HepG2 (cell line): ENCODE measurements around the gene ZNF586. TPM values are rescaled to one million over a fixed set of nuclear protein-coding genes. Genes with fewer than 3 reads are reported as not detected.

Experiments used
- ATAC-seq: fragments of 200-7000 bp; cut with Tn5 transposase; 3 replicates; pipeline ENCODE4 v1.9.1; 2020; ENCODE audit warnings: mild to moderate bottlenecking, moderate library complexity
- BruUV-seq: library from RNA; stranded (reverse); fragments of 400-500 nt; replicated peaks from 2 replicates; lab custom pipeline; 2021; lab: Mats Ljungman, UMichigan
- CTCF ChIA-PET: fragments of 300-600 bp; formaldehyde crosslinking; extraction: SDS; loops from one replicate; lab custom pipeline; 2021; ENCODE audit warnings: low total read pairs, inconsistent platforms, low intra/inter-chr PET ratio; lab: Yijun Ruan, JAX
- POLR2A ChIA-PET: fragments of 350-600 bp; sonication (Branson Sonifier 250); formaldehyde crosslinking; loops from one replicate; lab custom pipeline; 2020; ENCODE audit warnings: antibody characterized with exemption, inconsistent platforms; lab: Yijun Ruan, JAX
- DNase-seq: peaks from one replicate; pipeline ENCODE4 v3.0.0-alpha.2; 2015; ENCODE audit warnings: low spot score
- FAIRE-seq: peaks from 3 replicates; lab custom pipeline; 2011; peaks lifted over from hg19 to GRCh38; lab: Jason Lieb, UNC
- H2AFZ ChIP-seq: one replicate; pipeline ENCODE4 v1.6.1; 2011; ENCODE audit warnings: low read length, inconsistent platforms
- H3K27ac ChIP-seq: fragments of 300-600 bp; 3 replicates; pipeline ENCODE4 v1.8.0; 2011; ENCODE audit warnings: mixed run types, mild to moderate bottlenecking, mixed read lengths, low read length, inconsistent platforms; ENCODE audit not compliant: insufficient read depth; ENCODE audit errors: extremely low read length
- H3K27me3 ChIP-seq, 2 experiments: fragments of 200-600 bp in 1 of 2; 2 replicates in 1 of 2; 3 replicates in 1 of 2; pipeline versions ENCODE4 v1.6.0 to v1.8.0; 2011; ENCODE audit warnings: low read length in 2 of 2, mild to moderate bottlenecking in 2 of 2, moderate library complexity in 2 of 2, inconsistent platforms in 1 of 2; ENCODE audit not compliant: insufficient read depth in 2 of 2, control insufficient read depth in 1 of 2
- H3K36me3 ChIP-seq, 2 experiments: fragments of 200-600 bp in 1 of 2; replicated peaks in 1 of 2; 2 replicates in 1 of 2; 3 replicates in 1 of 2; pipeline versions ENCODE4 v1.5.1 to v1.8.0; 2011; ENCODE audit warnings: low read length in 2 of 2, inconsistent platforms in 1 of 2; ENCODE audit not compliant: insufficient read depth in 2 of 2, control insufficient read depth in 1 of 2
- H3K4me1 ChIP-seq: 2 replicates; pipeline ENCODE4 v1.5.1; 2012; ENCODE audit warnings: low read length, inconsistent platforms; ENCODE audit not compliant: insufficient read depth
- H3K4me2 ChIP-seq: 2 replicates; pipeline ENCODE4 v1.6.0; 2011; ENCODE audit warnings: low read depth, low read length, inconsistent platforms
- H3K4me3 ChIP-seq, 3 experiments: fragments of 200-600 bp in 1 of 3; sonication (generic), shearing (Covaris generic) in 1 of 3; replicated peaks in 1 of 3; 2 replicates each; pipeline ENCODE4 v1.5.1; 2011 to 2016; ENCODE audit warnings: low read length in 3 of 3, inconsistent platforms in 2 of 3, low read depth in 2 of 3, mild to moderate bottlenecking in 2 of 3, control low read depth in 1 of 3, mixed read lengths in 1 of 3; ENCODE audit not compliant: insufficient read depth in 1 of 3
- H3K79me2 ChIP-seq: one replicate; pipeline ENCODE4 v1.6.1; 2011; ENCODE audit warnings: low read length, inconsistent platforms; ENCODE audit not compliant: insufficient read depth
- H3K9ac ChIP-seq: 2 replicates; pipeline ENCODE4 v1.6.0; 2011; ENCODE audit warnings: mild to moderate bottlenecking, low read depth, low read length, inconsistent platforms; ENCODE audit not compliant: insufficient read depth
- H3K9me3 ChIP-seq: 2 replicates; pipeline ENCODE4 v1.5.1; 2012; ENCODE audit warnings: mild to moderate bottlenecking, low read length
- H4K20me1 ChIP-seq: 2 replicates; pipeline ENCODE4 v1.6.0; 2011; ENCODE audit warnings: inconsistent platforms, mild to moderate bottlenecking, low read length, moderate library complexity; ENCODE audit not compliant: insufficient read depth
- MAFF ChIP-seq: IDR thresholded peaks from 2 replicates; pipeline ENCODE4 v1.6.1; 2011; ENCODE audit warnings: low read depth, low read length, improper control_type of control experiment
- MAFK ChIP-seq, 2 experiments: IDR thresholded peaks in 1 of 2; conservative IDR thresholded peaks in 1 of 2; 2 replicates each; pipeline ENCODE4 v1.6.1; 2011; ENCODE audit warnings: improper control_type of control experiment in 2 of 2, low read length in 2 of 2
- POLR2G ChIP-seq: fragments of 200-400 bp; formaldehyde crosslinking; IDR thresholded peaks from 2 replicates; pipeline ENCODE4 v1.6.1; 2018; ENCODE audit warnings: mild to moderate bottlenecking, low read depth, low read length, moderate library complexity
- ZNF34 ChIP-seq: sonication (generic); formaldehyde crosslinking; IDR thresholded peaks from 2 replicates; pipeline ENCODE4 v1.4.0; 2020; ENCODE audit warnings: mild to moderate bottlenecking, missing genetic modification reagents, borderline replicate concordance
- ZNF841 ChIP-seq: sonication (generic); formaldehyde crosslinking; IDR thresholded peaks from 2 replicates; pipeline ENCODE4 v1.8.1; 2023; ENCODE audit warnings: missing genetic modification reagents, borderline replicate concordance
- WGBS: methylation state at CpG from one replicate; pipeline ENCODE4 v1.1.6; 2017; ENCODE audit warnings: low lambda C conversion rate; 5-methylcytosine and 5-hydroxymethylcytosine counted together
- in situ Hi-C: cut with HindIII; loops from 2 replicates; pipeline ENCODE4 v1.10.0; 2017; ENCODE audit warnings: low pct_unique_long_range_greater_than_20kb; ENCODE audit not compliant: extremely low pct_ligation_motif_present
- intact Hi-C: fragments of 100-400 bp; cut with micrococcal nuclease; formaldehyde crosslinking; loops from one replicate; pipeline ENCODE4 v1.10.0; 2022; ENCODE audit not compliant: unreplicated experiment
- polyA plus RNA-seq, 8 experiments: library from polyadenylated mRNA; depleted of rRNA in 3 of 8; stranded (reverse) in 7 of 8; unstranded in 1 of 8; fragments of >200 nt; fragmentation: Illumina TruSeq in 4 of 8; extraction: Trizol in 4 of 8; gene quantifications; 2 replicates each; pipeline versions ENCODE4 v1.2.1 to v1.2.3, GENCODE V29; 2011 to 2016; ENCODE audit warnings: low read depth in 4 of 8, missing spikeins in 1 of 8, mixed read lengths in 1 of 8; ENCODE audit not compliant: insufficient read depth in 1 of 8
- total RNA-seq, 5 experiments: library from RNA; depleted of rRNA; stranded (reverse); fragments of >200 nt; fragmentation: Illumina TruSeq; extraction: Trizol; gene quantifications; 2 replicates each; pipeline ENCODE4 v1.2.3, GENCODE V29; 2016; ENCODE audit warnings: low read depth in 1 of 5
- TF ChIP-seq, protein P1 (sequence below): sonication (generic); formaldehyde crosslinking; IDR thresholded peaks from 2 replicates; pipeline ENCODE4 v1.4.0; 2020; ENCODE audit warnings: missing genetic modification reagents; ENCODE audit errors: not compliant biosample characterization

ZNF586 gene
- total and polyA plus RNA-seq, 2 of the 13 experiments (the other 11 are each of a cell fraction or from before 2014, with no cell fraction given) = 0.50 to 3.4 TPM

DNA sequence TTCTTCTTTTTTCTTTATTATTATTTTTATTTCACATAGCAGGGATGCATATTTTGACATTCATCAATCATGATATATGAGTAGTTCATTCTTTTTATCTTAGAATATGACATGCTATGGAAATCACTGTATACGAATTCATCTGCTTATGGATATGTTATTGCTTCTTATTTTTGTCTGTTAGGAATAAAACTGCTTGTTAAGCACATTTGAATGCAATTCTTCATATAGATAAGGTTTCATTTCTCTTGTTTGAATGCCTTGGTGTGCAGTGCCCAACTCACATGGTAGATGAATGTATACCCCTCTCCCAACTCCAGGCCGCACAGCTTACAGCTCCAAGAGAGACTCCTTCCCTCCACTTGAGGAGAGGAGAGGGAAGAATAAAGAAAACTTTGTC lies 11.5 kb upstream of the ZNF586 start:
- ATAC-seq = no peak
- POLR2A ChIA-PET = no interaction called here
- no TSS peak for BruUV-seq
- Histone ChIP-seq H3K4me2 (no peak overlapping the region), H2AFZ (no peak overlapping the region), H3K27me3 (no peaks in the 10 kb centered on the region), H3K9me3 (no peaks in the 10 kb centered on the region), H3K9ac (no peak overlapping the region), H3K79me2 (no peaks in the 10 kb centered on the region)
- intact Hi-C loops (no loop called here), in situ Hi-C loops (no loop called here)
- TF ChIP-seq ZNF841 (CRISPR knock-in tag) (no peak), MAFK (conservative IDR thresholded peaks at IDR 0.05 in 1 of 2, IDR thresholded peaks at IDR 0.05 in 1 of 2; ENCODE audit: low read length in 2 of 2) (peak; percentile 65 to 74), ZNF34 (no peak), MAFF (peak; percentile 65)
- TF ChIP-seq, all 625 proteins: peak for 2
- FAIRE-seq (no peak), DNase-seq (no peak)
- Histone ChIP-seq H3K4me1 (no peaks in the 10 kb centered on the region), H3K36me3 (peaks cover 14 to 60% of the 10 kb centered on the region in 2 experiments), H3K27ac (no peak overlapping the region), H3K4me3 (no peak overlapping the region), H4K20me1 (no peaks in the 10 kb centered on the region)
- CTCF ChIA-PET = no interaction called here
- WGBS = 97% methylated on average over 2 of the region's 2 CpGs

GRCh38 chr19:57759096-57759495 lies 10.4 kb upstream of the ZNF586 start:
- Histone ChIP-seq H3K9ac (no peak overlapping the region), H4K20me1 (no peaks in the 10 kb centered on the region), H3K4me2 (no peak overlapping the region), H3K79me2 (no peaks in the 10 kb centered on the region), H3K27ac (no peak overlapping the region), H3K36me3 (peaks cover 5 to 52% of the 10 kb centered on the region in 2 experiments), H3K27me3 (no peaks in the 10 kb centered on the region), H3K9me3 (no peaks in the 10 kb centered on the region), H2AFZ (no peak overlapping the region), H3K4me1 (no peaks in the 10 kb centered on the region), H3K4me3 (no peak overlapping the region)
- peak; percentile 46 for TF ChIP-seq POLR2G
- TF ChIP-seq, protein P1, sequence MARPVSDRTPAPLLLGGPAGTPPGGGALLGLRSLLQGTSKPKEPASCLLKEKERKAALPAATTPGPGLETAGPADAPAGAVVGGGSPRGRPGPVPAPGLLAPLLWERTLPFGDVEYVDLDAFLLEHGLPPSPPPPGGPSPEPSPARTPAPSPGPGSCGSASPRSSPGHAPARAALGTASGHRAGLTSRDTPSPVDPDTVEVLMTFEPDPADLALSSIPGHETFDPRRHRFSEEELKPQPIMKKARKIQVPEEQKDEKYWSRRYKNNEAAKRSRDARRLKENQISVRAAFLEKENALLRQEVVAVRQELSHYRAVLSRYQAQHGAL (CRISPR knock-in tag) = no peak
- in situ Hi-C loops = no loop called here
- ATAC-seq (peak; percentile 58), DNase-seq (no peak), FAIRE-seq (no peak)
- POLR2A ChIA-PET = no interaction called here
- intact Hi-C loops = no loop called here
- no TSS peak for BruUV-seq
- CTCF ChIA-PET = no interaction called here
- no CpG with 5 or more reads among the region's 2 CpGs for WGBS
